ENCODE results near the gene SLC6A13. TPM values are rescaled to one million over a fixed set of nuclear protein-coding genes. Genes with fewer than 3 reads are reported as not detected.

Gene SLC6A13
- total and polyA plus RNA-seq, 2 donors (not counting 1 experiment from before 2014, with no cell fraction given): 0.22 to 0.54 TPM

DNA sequence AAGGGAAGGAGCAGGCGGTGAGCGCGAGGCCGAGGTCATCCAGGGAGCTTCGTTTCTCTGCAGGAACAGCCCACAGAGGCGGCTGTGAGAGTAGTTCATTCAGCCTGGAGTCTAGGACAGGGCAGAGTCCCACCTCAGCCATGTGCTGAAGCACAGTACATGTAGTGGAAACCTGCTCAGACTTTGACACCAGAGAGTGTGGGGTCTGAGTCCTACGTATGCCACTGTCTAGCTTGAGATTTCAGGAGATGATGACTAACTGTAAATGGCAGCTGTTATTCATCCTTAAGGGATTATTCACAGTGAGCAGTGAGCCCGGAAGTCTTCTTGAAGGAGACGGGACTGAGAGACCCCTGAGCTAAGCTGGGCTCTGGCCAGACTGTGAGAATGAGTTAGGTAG, 938 bp upstream of the SLC6A13 start:
- Histone ChIP-seq H3K27me3 (replicated peaks in 1 of 4; ENCODE audit: control extremely low read depth in 1 of 4, control insufficient read depth in 3 of 4, insufficient read depth in 4 of 4, low read length in 3 of 4) (peaks cover 0 to 8% (median 4%) of the 10 kb centered on the region in 4 experiments), H3K4me2 (replicated peaks; ENCODE audit: low read depth, low read length, poor library complexity, severe bottlenecking) (no peak overlapping the region), H3K4me1 (ENCODE audit: control insufficient read depth in 2 of 2, insufficient read depth in 2 of 2, low read length in 2 of 2) (no peaks in the 10 kb centered on the region), H3K36me3 (replicated peaks in 1 of 2; ENCODE audit: control extremely low read depth in 1 of 2, control insufficient read depth in 1 of 2, extremely low read depth in 1 of 2, insufficient read depth in 2 of 2, low read length in 1 of 2) (no peaks in the 10 kb centered on the region), H3K79me2 (ENCODE audit: control insufficient read depth, insufficient read depth, low read length) (no peaks in the 10 kb centered on the region), H4K20me1 (ENCODE audit: control insufficient read depth, insufficient read depth, low read length, poor library complexity, severe bottlenecking) (no peaks in the 10 kb centered on the region), H3K27ac (ENCODE audit: low read length in 2 of 2) (no peak overlapping the region), H3K9me3 (ENCODE audit: control extremely low read depth in 1 of 3, control insufficient read depth in 2 of 3, insufficient read depth in 1 of 3, low read length in 2 of 3) (no peaks in the 10 kb centered on the region), H3K4me3 (ENCODE audit: control extremely low read depth in 1 of 5, extremely low read depth in 1 of 5, insufficient read depth in 1 of 5, low read depth in 2 of 5, low read length in 4 of 5) (no peak overlapping the region), H3K9ac (ENCODE audit: low read length) (no peak overlapping the region), H2AFZ (ENCODE audit: insufficient read depth, low read depth, low read length, poor library complexity, severe bottlenecking) (no peak overlapping the region)
- CTCF ChIA-PET: no interaction called here
- POLR2A ChIA-PET: no interaction called here
- no peaks in the 10 kb centered on the region for H3K4me1 Mint-ChIP-seq
- ATAC-seq (ENCODE audit: low read depth): no peak
- H3K27me3 Mint-ChIP-seq: peaks cover 16% of the 10 kb centered on the region
- 94% methylated on average over 9 of the region's 9 CpGs for WGBS (ENCODE audit: insufficient coverage)
- intact Hi-C loops (cut with micrococcal nuclease): no loop called here
- no peaks in the 10 kb centered on the region for H3K9me3 Mint-ChIP-seq (ENCODE audit: insufficient read depth)
- no peak for DNase-seq
- no peak overlapping the region for H3K4me3 Mint-ChIP-seq
- TF ChIP-seq, protein P1, sequence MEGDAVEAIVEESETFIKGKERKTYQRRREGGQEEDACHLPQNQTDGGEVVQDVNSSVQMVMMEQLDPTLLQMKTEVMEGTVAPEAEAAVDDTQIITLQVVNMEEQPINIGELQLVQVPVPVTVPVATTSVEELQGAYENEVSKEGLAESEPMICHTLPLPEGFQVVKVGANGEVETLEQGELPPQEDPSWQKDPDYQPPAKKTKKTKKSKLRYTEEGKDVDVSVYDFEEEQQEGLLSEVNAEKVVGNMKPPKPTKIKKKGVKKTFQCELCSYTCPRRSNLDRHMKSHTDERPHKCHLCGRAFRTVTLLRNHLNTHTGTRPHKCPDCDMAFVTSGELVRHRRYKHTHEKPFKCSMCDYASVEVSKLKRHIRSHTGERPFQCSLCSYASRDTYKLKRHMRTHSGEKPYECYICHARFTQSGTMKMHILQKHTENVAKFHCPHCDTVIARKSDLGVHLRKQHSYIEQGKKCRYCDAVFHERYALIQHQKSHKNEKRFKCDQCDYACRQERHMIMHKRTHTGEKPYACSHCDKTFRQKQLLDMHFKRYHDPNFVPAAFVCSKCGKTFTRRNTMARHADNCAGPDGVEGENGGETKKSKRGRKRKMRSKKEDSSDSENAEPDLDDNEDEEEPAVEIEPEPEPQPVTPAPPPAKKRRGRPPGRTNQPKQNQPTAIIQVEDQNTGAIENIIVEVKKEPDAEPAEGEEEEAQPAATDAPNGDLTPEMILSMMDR (IDR thresholded peaks at IDR 0.05): no peak
- TF ChIP-seq EZH2 (IDR thresholded peaks at IDR 0.05; ENCODE audit: borderline replicate concordance, insufficient read depth, low read depth, low read length, poor library complexity, severe bottlenecking): no peak
- no peak overlapping the region for H3K27ac Mint-ChIP-seq

DNA sequence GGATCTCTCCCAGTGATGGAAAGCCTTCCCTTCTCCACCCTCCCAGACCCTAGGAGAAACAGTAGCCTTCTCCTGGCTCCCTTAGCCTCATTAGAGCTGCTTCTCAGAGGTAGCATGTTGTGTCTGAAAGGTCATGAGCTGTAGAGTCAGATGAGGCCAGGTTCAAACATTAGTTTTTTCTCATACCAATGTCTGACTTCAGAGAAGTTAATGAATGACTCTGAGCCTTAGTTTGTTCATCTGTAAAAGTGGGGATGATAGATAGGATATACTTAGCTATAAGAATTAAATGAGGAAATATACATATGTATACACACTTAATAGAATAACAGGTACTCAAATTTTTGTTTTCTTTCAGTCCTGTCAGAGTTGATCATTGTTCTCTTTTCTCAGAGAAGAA, 523 bp downstream of the SLC6A13 start:
- no peak overlapping the region for H3K9ac ChIP-seq (ENCODE audit: low read length)
- Mint-ChIP-seq H3K4me3 (no peak overlapping the region), H3K27me3 (peaks cover 30% of the 10 kb centered on the region), H3K9me3 (ENCODE audit: insufficient read depth) (no peaks in the 10 kb centered on the region), H3K27ac (no peak overlapping the region), H3K4me1 (no peaks in the 10 kb centered on the region)
- ChIA-PET CTCF (no interaction called here), POLR2A (no interaction called here)
- no peaks in the 10 kb centered on the region for H3K4me1 ChIP-seq (ENCODE audit: control insufficient read depth in 2 of 2, insufficient read depth in 2 of 2, low read length in 2 of 2)
- H4K20me1 ChIP-seq (ENCODE audit: control insufficient read depth, insufficient read depth, low read length, poor library complexity, severe bottlenecking): no peaks in the 10 kb centered on the region
- no peak overlapping the region for H3K27ac ChIP-seq (ENCODE audit: low read length in 2 of 2)
- no peak overlapping the region for H2AFZ ChIP-seq (ENCODE audit: insufficient read depth, low read depth, low read length, poor library complexity, severe bottlenecking)
- peaks cover 0 to 9% (median 4%) of the 10 kb centered on the region in 4 experiments for H3K27me3 ChIP-seq (replicated peaks in 1 of 4; ENCODE audit: control extremely low read depth in 1 of 4, control insufficient read depth in 3 of 4, insufficient read depth in 4 of 4, low read length in 3 of 4)
- no peaks in the 10 kb centered on the region for H3K36me3 ChIP-seq (replicated peaks in 1 of 2; ENCODE audit: control extremely low read depth in 1 of 2, control insufficient read depth in 1 of 2, extremely low read depth in 1 of 2, insufficient read depth in 2 of 2, low read length in 1 of 2)
- no peaks in the 10 kb centered on the region for H3K9me3 ChIP-seq (ENCODE audit: control extremely low read depth in 1 of 3, control insufficient read depth in 2 of 3, insufficient read depth in 1 of 3, low read length in 2 of 3)
- TF ChIP-seq, protein P1 (IDR thresholded peaks at IDR 0.05): no peak
- TF ChIP-seq EZH2 (IDR thresholded peaks at IDR 0.05; ENCODE audit: borderline replicate concordance, insufficient read depth, low read depth, low read length, poor library complexity, severe bottlenecking): no peak
- DNase-seq: no peak
- H3K79me2 ChIP-seq (ENCODE audit: control insufficient read depth, insufficient read depth, low read length): no peaks in the 10 kb centered on the region
- no peak for ATAC-seq (ENCODE audit: low read depth)
- no peak overlapping the region for H3K4me2 ChIP-seq (replicated peaks; ENCODE audit: low read depth, low read length, poor library complexity, severe bottlenecking)
- intact Hi-C loops (cut with micrococcal nuclease): no loop called here
- no peak overlapping the region for H3K4me3 ChIP-seq (ENCODE audit: control extremely low read depth in 1 of 5, extremely low read depth in 1 of 5, insufficient read depth in 1 of 5, low read depth in 2 of 5, low read length in 4 of 5)

Measured in B cell (primary cell).